Colonic mucosa (tissue), 4 donors: ENCODE measurements around the gene BCR. TPM values are rescaled to one million over a fixed set of nuclear protein-coding genes. Genes with fewer than 3 reads are reported as not detected.
"Not testable (repeated sequence)": the region's sequence is repeated elsewhere in the genome, so short reads cannot be mapped to it uniquely, and the experiment has no call there.

ENCODE experiments used
- DNase-seq: peaks from one replicate; pipeline ENCODE4 v3.0.0-alpha.2; 2020
- H3K27ac ChIP-seq: fragments of 200-600 bp; one replicate; pipeline ENCODE4 v1.8.0; 2021
- H3K27me3 ChIP-seq: fragments of 200-600 bp; one replicate; pipeline ENCODE4 v1.8.0; 2021
- H3K36me3 ChIP-seq: fragments of 200-600 bp; one replicate; pipeline ENCODE4 v1.8.0; 2021
- H3K4me1 ChIP-seq: fragments of 200-600 bp; one replicate; pipeline ENCODE4 v1.8.0; 2021; ENCODE audit warnings: mild to moderate bottlenecking
- H3K4me3 ChIP-seq: fragments of 200-600 bp; one replicate; pipeline ENCODE4 v1.8.0; 2021
- H3K9ac ChIP-seq, 2 donors: one replicate each; pipeline ENCODE4 v1.7.0; 2013; ENCODE audit warnings: control low read depth in 2 of 2, low read depth in 2 of 2, low read length in 2 of 2
- H3K9me3 ChIP-seq: fragments of 200-600 bp; one replicate; pipeline ENCODE4 v1.8.0; 2021
- intact Hi-C: fragments of 100-400 bp; cut with DNase I; formaldehyde crosslinking; loops from one replicate; pipeline ENCODE4 v1.14.1; 2022
- total RNA-seq, 2 donors: library from RNA; stranded (reverse); fragmentation: NEBNext Ultra II Directional in 1 of 2; extraction: Animal tissue kit (Norgen Biotek cat#: 25700) in 1 of 2; gene quantifications; one replicate each; pipeline ENCODE4 v1.2.1, GENCODE V29; 2021
- TF ChIP-seq, protein P1 (sequence below): fragments of 200-600 bp; IDR thresholded peaks from one replicate; pipeline ENCODE4 v1.8.0; 2022; ENCODE audit warnings: antibody characterized with exemption, mild to moderate bottlenecking
- donor health status: healthy.
- donor health status: DM: no; HTN: no; CAD: no.
- donor health status: DM: no; HTN: no; CAD: no.

The BCR gene
- total RNA-seq, 2 donors from 2014 or later = 39.2 to 57.8 TPM

DNA sequence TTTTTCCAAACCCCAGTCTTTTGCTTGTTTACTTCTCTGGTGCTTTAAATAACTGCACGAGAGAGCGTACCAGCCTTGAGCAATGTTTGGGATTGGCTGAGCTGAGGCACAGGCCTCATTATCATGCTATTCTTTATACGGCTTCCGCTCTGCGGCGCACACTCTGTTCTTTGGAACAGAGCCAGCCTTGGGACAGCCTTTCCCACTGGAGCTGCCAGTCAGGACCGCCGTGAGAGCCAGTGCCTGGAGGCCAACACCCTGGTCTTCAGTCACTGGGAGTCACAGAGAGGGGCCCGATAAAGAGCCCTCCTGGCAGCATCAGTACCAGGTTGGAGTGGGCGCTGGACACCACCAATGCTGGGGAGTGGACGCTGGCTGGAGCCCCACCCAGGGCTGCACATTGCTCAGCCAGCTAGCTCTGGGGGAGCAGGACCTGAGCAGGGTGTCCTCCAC, 125.6 kb downstream of the BCR start:
- no peak overlapping the region for H3K4me3 ChIP-seq

DNA sequence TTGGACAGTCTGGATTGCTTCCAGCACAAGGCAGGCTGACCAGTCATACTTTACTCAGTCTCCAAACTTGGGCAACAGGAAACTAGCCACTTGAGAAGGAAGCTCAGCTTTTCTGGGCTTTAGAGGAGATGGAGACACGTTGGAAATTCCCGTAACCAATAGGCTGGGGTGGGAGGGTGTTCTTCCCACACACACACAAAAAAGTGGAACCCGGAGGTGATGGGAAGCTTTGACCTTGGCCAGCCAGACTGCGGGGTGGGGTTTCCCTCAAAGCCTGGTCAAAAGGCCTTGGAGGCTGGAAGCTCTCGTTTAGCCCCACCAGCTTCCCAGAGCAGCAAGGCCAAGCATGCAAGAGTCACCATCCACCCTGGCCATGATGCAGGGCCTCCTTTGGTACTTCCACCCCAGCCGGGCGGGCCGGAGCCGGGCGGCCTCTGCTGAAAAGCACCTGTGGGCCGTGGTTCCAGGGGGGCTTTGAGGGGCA, 126.2 kb downstream of the BCR start:
- Histone ChIP-seq H3K27ac (no peak overlapping the region), H3K27me3 (no peaks in the 10 kb centered on the region), H3K36me3 (no peaks in the 10 kb centered on the region), H3K4me1 (no peaks in the 10 kb centered on the region), H3K9me3 (no peaks in the 10 kb centered on the region), H3K9ac (no peak overlapping the region), H3K4me3 (no peak overlapping the region)
- no peak for DNase-seq
- intact Hi-C loops = no loop called here
- TF ChIP-seq, protein P1, sequence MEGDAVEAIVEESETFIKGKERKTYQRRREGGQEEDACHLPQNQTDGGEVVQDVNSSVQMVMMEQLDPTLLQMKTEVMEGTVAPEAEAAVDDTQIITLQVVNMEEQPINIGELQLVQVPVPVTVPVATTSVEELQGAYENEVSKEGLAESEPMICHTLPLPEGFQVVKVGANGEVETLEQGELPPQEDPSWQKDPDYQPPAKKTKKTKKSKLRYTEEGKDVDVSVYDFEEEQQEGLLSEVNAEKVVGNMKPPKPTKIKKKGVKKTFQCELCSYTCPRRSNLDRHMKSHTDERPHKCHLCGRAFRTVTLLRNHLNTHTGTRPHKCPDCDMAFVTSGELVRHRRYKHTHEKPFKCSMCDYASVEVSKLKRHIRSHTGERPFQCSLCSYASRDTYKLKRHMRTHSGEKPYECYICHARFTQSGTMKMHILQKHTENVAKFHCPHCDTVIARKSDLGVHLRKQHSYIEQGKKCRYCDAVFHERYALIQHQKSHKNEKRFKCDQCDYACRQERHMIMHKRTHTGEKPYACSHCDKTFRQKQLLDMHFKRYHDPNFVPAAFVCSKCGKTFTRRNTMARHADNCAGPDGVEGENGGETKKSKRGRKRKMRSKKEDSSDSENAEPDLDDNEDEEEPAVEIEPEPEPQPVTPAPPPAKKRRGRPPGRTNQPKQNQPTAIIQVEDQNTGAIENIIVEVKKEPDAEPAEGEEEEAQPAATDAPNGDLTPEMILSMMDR = no peak

More for the DNA sequence above, 125.6 kb downstream of the BCR start:
- intact Hi-C loops = no loop called here
- TF ChIP-seq, protein P1 = no peak
- no peaks in the 10 kb centered on the region for H3K36me3 ChIP-seq
- no peak overlapping the region for H3K9ac ChIP-seq
- DNase-seq = no peak
- H3K27me3 ChIP-seq = no peaks in the 10 kb centered on the region
- no peaks in the 10 kb centered on the region for H3K4me1 ChIP-seq
- no peaks in the 10 kb centered on the region for H3K9me3 ChIP-seq
- H3K27ac ChIP-seq = no peak overlapping the region

- H3K9me3 ChIP-seq = no peaks in the 10 kb centered on the region
- no peaks in the 10 kb centered on the region for H3K27me3 ChIP-seq
- H3K4me3 ChIP-seq = no peak overlapping the region
- TF ChIP-seq, protein P1 = no peak
- intact Hi-C loops = no loop called here
- no peak overlapping the region for H3K9ac ChIP-seq
- no peak for DNase-seq
- no peak overlapping the region for H3K27ac ChIP-seq
- H3K36me3 ChIP-seq = no peaks in the 10 kb centered on the region
- no peaks in the 10 kb centered on the region for H3K4me1 ChIP-seq
These were observed 126.6 kb downstream of the BCR start for GRCh38 chr22:23306926-23307325.

DNA sequence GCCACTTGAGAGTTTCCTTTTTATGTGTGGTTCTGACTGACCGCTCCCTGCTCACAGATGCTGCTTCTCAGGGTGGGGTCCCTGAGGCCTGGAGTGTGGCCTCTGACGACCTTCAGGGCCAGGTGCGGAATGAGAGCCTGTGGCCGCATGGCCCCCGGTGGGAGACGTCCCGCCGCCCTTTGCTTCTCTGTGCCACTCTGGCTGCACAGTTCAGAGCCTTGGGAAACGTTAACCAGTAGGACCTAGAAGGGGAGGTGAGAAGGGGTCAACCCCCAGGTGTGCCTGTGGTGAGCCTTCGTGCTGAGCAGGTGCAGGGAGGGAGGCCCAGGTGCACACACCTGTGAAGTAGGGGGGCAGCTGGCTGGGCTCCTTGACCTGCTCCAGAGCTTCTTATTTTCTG, 127.2 kb downstream of the BCR start:
- H3K36me3 ChIP-seq, H3K27me3 ChIP-seq, H3K27ac ChIP-seq, H3K4me1 ChIP-seq, DNase-seq, H3K9ac ChIP-seq, intact Hi-C loops, H3K4me3 ChIP-seq, H3K9me3 ChIP-seq: not testable (repeated sequence)

DNA sequence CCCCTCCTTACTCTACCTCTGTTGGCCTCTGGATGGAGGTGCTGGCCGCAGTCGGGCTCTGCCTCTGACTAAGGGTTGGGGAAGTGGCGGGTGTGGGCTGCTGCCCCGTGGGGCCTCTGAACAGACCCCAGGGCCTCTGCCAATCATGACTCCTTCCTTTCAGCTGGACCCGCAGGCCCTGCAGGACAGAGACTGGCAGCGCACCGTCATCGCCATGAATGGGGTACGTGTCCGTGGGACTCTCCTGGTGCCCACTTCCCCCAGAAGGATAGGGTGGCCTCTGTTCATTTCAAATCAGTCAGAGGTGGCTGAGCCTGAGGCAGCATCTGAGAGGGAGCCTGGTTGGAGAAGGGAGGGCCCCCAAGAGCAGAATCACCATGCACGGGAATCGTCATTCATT, 129.0 kb downstream of the BCR start:
- H3K9me3 ChIP-seq, H3K9ac ChIP-seq, H3K36me3 ChIP-seq, H3K4me1 ChIP-seq, intact Hi-C loops, H3K27me3 ChIP-seq, DNase-seq, H3K4me3 ChIP-seq, H3K27ac ChIP-seq: not testable (repeated sequence)

GRCh38 chr22:23310443-23311097, 130.3 kb downstream of the BCR start:
- H3K4me3 ChIP-seq, H3K4me1 ChIP-seq, H3K9ac ChIP-seq, H3K36me3 ChIP-seq, H3K9me3 ChIP-seq, H3K27me3 ChIP-seq, H3K27ac ChIP-seq, DNase-seq: not testable (repeated sequence)
- intact Hi-C loops = loop anchor here (10.0 kb wide), 1 partner anchor 234 kb away; no protein-coding TSS in a partner anchor

GRCh38 chr22:23311635-23312420, 131.5 kb downstream of the BCR start:
- DNase-seq, H3K9ac ChIP-seq, H3K4me1 ChIP-seq, H3K36me3 ChIP-seq, H3K27me3 ChIP-seq, H3K27ac ChIP-seq, H3K9me3 ChIP-seq, H3K4me3 ChIP-seq: not testable (repeated sequence)
- intact Hi-C loops = loop anchor here (10.0 kb wide), 1 partner anchor 233 kb away; no protein-coding TSS in a partner anchor
